OCI-LY3 (cell line): ENCODE results near the gene NAA25.
"Not testable (repeated sequence)": the region's sequence is repeated elsewhere in the genome, so short reads cannot be mapped to it uniquely, and the experiment has no call there.

Experiments
- EZH2phosphoT487 ChIP-seq: fragments of 200-600 bp; shearing (Covaris generic); IDR thresholded peaks from 2 replicates; pipeline ENCODE4 v1.6.1; 2018; ENCODE audit warnings: antibody characterized with exemption, mixed run types, low read depth
- TF ChIP-seq, protein P1 (sequence below): fragments of 200-600, 300-600 bp; sonication (generic); IDR thresholded peaks from 2 replicates; pipeline ENCODE4 v1.5.1; 2014; ENCODE audit warnings: antibody characterized with exemption, low read length, low read depth

- TF ChIP-seq, protein P1, sequence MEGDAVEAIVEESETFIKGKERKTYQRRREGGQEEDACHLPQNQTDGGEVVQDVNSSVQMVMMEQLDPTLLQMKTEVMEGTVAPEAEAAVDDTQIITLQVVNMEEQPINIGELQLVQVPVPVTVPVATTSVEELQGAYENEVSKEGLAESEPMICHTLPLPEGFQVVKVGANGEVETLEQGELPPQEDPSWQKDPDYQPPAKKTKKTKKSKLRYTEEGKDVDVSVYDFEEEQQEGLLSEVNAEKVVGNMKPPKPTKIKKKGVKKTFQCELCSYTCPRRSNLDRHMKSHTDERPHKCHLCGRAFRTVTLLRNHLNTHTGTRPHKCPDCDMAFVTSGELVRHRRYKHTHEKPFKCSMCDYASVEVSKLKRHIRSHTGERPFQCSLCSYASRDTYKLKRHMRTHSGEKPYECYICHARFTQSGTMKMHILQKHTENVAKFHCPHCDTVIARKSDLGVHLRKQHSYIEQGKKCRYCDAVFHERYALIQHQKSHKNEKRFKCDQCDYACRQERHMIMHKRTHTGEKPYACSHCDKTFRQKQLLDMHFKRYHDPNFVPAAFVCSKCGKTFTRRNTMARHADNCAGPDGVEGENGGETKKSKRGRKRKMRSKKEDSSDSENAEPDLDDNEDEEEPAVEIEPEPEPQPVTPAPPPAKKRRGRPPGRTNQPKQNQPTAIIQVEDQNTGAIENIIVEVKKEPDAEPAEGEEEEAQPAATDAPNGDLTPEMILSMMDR = not testable (repeated sequence)
- not testable (repeated sequence) for TF ChIP-seq EZH2phosphoT487
These were observed 2.4 kb upstream of the NAA25 start for GRCh38 chr12:112110787-112111662.
